ENCODE data around the gene FHOD3.

The FHOD3 gene

GRCh38 chr18:36633961-36634412 lies 336.5 kb downstream of the FHOD3 start:
- no peak for DNase-seq (ENCODE audit: low read depth)

- DNase-seq (ENCODE audit: low read depth) = no peak
Measured at GRCh38 chr18:36634573-36635216, 337.2 kb downstream of the FHOD3 start.

- DNase-seq (ENCODE audit: low read depth) = no peak
Measured at GRCh38 chr18:36635414-36636096, 338.0 kb downstream of the FHOD3 start.

- no peak for DNase-seq (ENCODE audit: low read depth)
Measured at GRCh38 chr18:36636237-36636817, 338.8 kb downstream of the FHOD3 start.

- DNase-seq (ENCODE audit: low read depth) = no peak
Measured at GRCh38 chr18:36638224-36638623, 340.7 kb downstream of the FHOD3 start.

- DNase-seq (ENCODE audit: low read depth) = no peak
Measured at GRCh38 chr18:36640021-36640952, 342.8 kb downstream of the FHOD3 start.

- DNase-seq (ENCODE audit: low read depth) = no peak
Measured at GRCh38 chr18:36643061-36643460, 345.5 kb downstream of the FHOD3 start.

GRCh38 chr18:36648803-36649202 lies 351.3 kb downstream of the FHOD3 start:
- DNase-seq (ENCODE audit: low read depth) = no peak

- no peak for DNase-seq (ENCODE audit: low read depth)
Measured at GRCh38 chr18:36649205-36649604, 351.7 kb downstream of the FHOD3 start.

- no peak for DNase-seq (ENCODE audit: low read depth)
Measured at GRCh38 chr18:36650266-36650665, 352.8 kb downstream of the FHOD3 start.

- DNase-seq (ENCODE audit: low read depth) = no peak
Measured at GRCh38 chr18:36650906-36651305, 353.4 kb downstream of the FHOD3 start.

GRCh38 chr18:36652503-36652902 lies 355.0 kb downstream of the FHOD3 start:
- DNase-seq (ENCODE audit: low read depth) = no peak

GRCh38 chr18:36653141-36653869 lies 355.8 kb downstream of the FHOD3 start:
- DNase-seq (ENCODE audit: low read depth) = no peak

GRCh38 chr18:36653870-36654269 lies 356.4 kb downstream of the FHOD3 start:
- DNase-seq (ENCODE audit: low read depth) = no peak

- DNase-seq (ENCODE audit: low read depth) = no peak
Measured at GRCh38 chr18:36655074-36655473, 357.6 kb downstream of the FHOD3 start.

- no peak for DNase-seq (ENCODE audit: low read depth)
Measured at GRCh38 chr18:36655930-36656329, 358.4 kb downstream of the FHOD3 start.

GRCh38 chr18:36658611-36659010 lies 361.1 kb downstream of the FHOD3 start:
- DNase-seq (ENCODE audit: low read depth) = no peak

- no peak for DNase-seq (ENCODE audit: low read depth)
Measured at GRCh38 chr18:36660311-36660710, 362.8 kb downstream of the FHOD3 start.

- no peak for DNase-seq (ENCODE audit: low read depth)
Measured at GRCh38 chr18:36661999-36662398, 364.5 kb downstream of the FHOD3 start.

- DNase-seq (ENCODE audit: low read depth) = no peak
Measured at GRCh38 chr18:36663312-36663711, 365.8 kb downstream of the FHOD3 start.

- DNase-seq (ENCODE audit: low read depth) = no peak
Measured at GRCh38 chr18:36665952-36666351, 368.4 kb downstream of the FHOD3 start.

- no peak for DNase-seq (ENCODE audit: low read depth)
Measured at GRCh38 chr18:36667811-36668210, 370.3 kb downstream of the FHOD3 start.

All from activated T-helper 9 cell treated with anti-CD3 and anti-CD28 coated beads, Interleukin-2, amount 50 U/mL, for 16 hours (primary cell).